Ramos (cell line): ENCODE results near the gene SNAPC5.
"Not testable (repeated sequence)": the region's sequence is repeated elsewhere in the genome, so short reads cannot be mapped to it uniquely, and the experiment has no call there.

Experiments
- in situ Hi-C: fragments of 300-500 bp; cut with MboI; formaldehyde crosslinking; loops from one replicate; pipeline ENCODE4 v1.14.3; 2022; ENCODE audit warnings: low sequenced_read_pairs; ENCODE audit not compliant: unreplicated experiment

Gene SNAPC5

GRCh38 chr15:66461294-66461693 is 36.3 kb downstream of the SNAPC5 start:
- in situ Hi-C loops, result not testable (repeated sequence)

- in situ Hi-C loops, result no loop called here
These were observed 37.5 kb downstream of the SNAPC5 start for GRCh38 chr15:66459818-66460615.

- in situ Hi-C loops, result no loop called here
These were observed 41.4 kb downstream of the SNAPC5 start for GRCh38 chr15:66456211-66456610.

GRCh38 chr15:66454143-66454542 is 43.4 kb downstream of the SNAPC5 start:
- in situ Hi-C loops, result no loop called here

GRCh38 chr15:66452971-66453580 is 44.5 kb downstream of the SNAPC5 start:
- in situ Hi-C loops, result no loop called here

- in situ Hi-C loops, result no loop called here
These were observed 45.1 kb downstream of the SNAPC5 start for GRCh38 chr15:66452420-66452819.
